Erythroblast (primary cell): ENCODE data around the gene ECEL1.

Experiments used
- GATA1 ChIP-seq: IDR thresholded peaks from 2 replicates; pipeline ENCODE4 v1.6.1; 2011; ENCODE audit warnings: low read depth, mild to moderate bottlenecking, control low read depth, low read length, moderate library complexity
- POLR2A ChIP-seq: IDR thresholded peaks from 2 replicates; pipeline ENCODE4 v1.6.1; 2011; ENCODE audit warnings: mild to moderate bottlenecking, low read length

- TF ChIP-seq POLR2A (no peak), GATA1 (no peak)
These were observed 36.3 kb upstream of the ECEL1 start for GRCh38 chr2:232523682-232524597.
